GM12801 (cell line): ENCODE results near the gene KRT71.

ENCODE experiments used
- TF ChIP-seq, protein P1 (sequence below): IDR thresholded peaks from one replicate; pipeline ENCODE4 v1.5.1; 2011; ENCODE audit warnings: control low read depth; ENCODE audit not compliant: insufficient read length; ENCODE audit errors: extremely low read depth

The KRT71 gene

DNA sequence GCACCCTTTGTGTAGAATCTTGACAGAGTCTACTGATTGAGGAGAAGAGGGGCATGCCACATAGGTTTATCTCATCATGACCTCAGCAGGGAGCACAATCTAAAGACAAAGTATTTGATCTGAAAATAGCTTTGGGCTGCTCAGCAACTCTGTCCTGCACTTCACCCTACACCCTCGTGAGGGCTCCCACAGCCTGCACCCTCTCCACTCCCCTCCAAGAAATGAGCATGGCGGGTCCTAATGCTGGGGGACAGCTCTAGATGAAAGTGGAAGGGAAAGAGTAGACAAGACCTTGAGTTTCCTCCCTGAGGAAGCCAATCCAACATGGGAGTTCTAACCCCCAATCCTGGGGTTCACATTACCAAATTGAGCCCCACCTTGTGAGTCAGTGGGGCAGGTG lies 22.0 kb downstream of the KRT71 start:
- TF ChIP-seq, protein P1, sequence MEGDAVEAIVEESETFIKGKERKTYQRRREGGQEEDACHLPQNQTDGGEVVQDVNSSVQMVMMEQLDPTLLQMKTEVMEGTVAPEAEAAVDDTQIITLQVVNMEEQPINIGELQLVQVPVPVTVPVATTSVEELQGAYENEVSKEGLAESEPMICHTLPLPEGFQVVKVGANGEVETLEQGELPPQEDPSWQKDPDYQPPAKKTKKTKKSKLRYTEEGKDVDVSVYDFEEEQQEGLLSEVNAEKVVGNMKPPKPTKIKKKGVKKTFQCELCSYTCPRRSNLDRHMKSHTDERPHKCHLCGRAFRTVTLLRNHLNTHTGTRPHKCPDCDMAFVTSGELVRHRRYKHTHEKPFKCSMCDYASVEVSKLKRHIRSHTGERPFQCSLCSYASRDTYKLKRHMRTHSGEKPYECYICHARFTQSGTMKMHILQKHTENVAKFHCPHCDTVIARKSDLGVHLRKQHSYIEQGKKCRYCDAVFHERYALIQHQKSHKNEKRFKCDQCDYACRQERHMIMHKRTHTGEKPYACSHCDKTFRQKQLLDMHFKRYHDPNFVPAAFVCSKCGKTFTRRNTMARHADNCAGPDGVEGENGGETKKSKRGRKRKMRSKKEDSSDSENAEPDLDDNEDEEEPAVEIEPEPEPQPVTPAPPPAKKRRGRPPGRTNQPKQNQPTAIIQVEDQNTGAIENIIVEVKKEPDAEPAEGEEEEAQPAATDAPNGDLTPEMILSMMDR, result no peak

DNA sequence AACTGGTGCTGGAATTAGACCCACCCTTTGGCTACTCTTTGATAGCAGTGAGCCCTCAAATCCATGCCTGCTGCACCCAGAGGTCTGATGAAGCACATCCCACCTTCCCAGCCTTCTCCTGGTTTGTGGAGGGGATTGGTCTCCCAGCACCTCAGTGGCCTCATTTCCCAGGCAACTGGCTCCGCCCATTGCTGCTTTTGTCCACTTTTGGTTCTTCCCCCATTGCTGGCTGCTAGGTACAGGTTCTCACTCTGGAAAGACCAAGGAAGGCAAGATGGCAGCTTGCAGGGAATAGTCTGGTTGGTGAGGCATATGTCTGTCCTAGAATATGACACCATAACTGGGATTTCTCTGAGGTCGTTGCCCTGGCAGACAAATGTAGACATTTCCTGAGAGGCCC lies 22.6 kb downstream of the KRT71 start:
- TF ChIP-seq, protein P1, result no peak

DNA sequence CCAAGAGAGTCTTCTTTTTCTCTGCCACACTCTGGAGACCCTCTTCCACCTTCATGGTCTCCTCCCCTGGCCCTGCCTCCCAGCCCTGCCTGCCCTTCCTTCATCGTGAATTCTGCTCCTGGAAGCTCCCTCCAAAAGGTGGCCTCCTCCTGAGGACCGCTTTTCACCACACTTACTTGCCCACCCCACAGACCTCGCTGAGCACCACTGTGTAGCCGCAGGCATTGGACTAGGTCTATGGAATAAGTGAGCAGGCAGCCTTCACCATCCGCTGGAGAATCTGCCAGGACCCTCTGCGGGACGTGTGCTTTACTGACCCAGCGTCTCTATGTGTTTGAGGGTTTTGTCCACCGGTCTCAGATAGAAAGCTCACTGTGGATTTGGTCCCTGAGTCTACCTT lies 23.1 kb downstream of the KRT71 start:
- TF ChIP-seq, protein P1, result no peak

DNA sequence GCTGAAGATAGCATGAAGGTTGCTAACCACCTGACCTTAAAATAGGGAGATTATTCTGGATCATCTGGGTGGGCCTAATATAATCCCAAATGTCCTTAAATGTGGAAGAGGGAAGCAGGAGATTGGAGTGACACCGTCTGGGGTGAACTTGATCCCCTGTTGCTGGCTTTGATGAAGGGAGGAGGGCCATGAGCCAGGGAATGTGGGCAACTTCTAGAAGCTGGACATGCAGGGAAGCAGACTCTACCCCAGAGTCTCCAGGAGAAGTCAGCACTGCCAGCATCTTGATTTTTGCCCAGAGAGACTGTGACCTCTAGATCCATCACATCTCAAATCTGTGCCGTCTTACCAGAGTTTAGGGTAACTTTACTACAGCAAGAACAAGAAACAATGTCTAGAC lies 23.5 kb downstream of the KRT71 start:
- TF ChIP-seq, protein P1, result no peak

DNA sequence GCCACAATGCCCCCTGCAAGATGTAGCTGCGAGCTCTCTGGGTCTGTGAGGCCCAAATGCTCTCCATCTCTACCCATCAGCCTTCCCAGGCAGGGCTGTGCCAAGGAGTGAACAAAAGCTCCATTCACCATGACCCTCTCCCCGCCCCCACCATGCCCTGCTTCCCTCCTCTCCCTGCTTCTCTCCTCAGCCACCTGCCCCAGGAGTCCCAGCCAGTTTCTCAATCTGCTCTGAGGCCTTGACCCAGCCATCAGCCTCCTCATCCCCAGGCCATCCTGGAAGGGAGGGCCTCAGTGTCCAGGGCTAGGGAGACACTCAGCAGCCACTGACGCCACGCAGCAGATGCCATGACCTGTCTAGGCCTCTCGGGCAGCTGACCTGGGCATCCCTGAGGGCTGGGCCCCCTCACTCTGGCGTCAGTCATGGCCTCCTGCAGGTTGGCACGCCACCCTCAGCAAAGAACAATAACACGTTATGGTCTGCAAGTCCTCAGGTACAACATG lies 24.3 kb downstream of the KRT71 start:
- TF ChIP-seq, protein P1, result no peak

DNA sequence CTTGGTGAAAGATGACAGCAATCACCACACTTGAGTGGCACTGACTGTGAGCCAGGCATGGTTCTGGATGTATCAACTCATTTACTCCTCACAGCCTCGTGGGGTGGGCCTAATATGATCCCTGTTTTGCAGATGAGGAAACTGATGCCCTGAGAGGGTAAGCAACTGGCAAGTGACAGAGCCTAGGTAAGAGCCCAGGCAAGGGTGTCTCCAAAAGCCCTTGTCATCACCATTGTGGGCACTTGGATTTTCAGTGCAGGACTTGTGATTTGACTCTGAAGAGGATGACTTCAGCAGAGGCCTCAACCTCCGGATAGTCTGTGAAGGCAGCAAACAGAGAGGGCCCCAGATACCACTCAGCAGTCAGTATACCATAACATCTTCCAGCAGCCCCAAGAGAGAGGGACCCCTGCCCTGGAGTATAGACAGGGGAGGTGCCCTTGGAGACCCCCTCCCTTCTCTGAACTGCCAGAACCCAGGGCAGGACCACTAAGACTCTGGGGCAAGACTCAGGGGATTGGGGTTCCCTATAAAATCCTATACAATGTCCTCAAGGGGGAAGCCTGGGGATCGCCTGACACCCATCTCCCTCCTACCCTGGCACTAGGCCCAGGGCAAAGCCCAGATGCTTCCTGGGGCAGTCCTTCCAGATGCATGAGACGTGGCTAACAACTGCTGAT lies 25.7 kb downstream of the KRT71 start:
- TF ChIP-seq, protein P1, result no peak

DNA sequence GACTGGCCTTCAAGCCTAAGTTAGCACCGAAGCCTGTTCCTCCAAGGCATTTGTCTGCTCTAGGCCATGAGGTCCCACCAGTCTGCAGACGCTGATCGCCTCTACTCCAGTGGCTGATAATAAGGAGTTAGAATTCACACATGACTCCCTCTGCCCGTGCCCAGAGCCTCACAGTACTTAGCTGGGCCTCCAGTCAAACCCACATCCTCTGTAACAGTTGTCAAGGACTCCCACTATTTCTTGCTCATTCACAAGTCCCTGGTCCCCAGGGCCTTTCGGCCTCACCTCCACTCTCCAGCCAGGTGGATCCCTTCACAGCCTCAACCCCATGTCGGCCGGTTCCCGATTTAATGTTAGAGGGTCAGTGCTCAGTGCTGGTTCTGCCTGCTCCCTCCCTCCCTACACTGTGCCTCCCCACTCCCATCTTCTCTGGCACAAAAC lies 26.4 kb downstream of the KRT71 start:
- TF ChIP-seq, protein P1, result no peak
